GM11168 (cell line): ENCODE results near the gene RREB1.

ENCODE experiments used
- in situ Hi-C: fragments of 300-500 bp; cut with MboI; formaldehyde crosslinking; loops from one replicate; pipeline ENCODE4 v1.12.0; 2022; ENCODE audit warnings: low sequenced_read_pairs; ENCODE audit not compliant: unreplicated experiment

RREB1 gene

DNA sequence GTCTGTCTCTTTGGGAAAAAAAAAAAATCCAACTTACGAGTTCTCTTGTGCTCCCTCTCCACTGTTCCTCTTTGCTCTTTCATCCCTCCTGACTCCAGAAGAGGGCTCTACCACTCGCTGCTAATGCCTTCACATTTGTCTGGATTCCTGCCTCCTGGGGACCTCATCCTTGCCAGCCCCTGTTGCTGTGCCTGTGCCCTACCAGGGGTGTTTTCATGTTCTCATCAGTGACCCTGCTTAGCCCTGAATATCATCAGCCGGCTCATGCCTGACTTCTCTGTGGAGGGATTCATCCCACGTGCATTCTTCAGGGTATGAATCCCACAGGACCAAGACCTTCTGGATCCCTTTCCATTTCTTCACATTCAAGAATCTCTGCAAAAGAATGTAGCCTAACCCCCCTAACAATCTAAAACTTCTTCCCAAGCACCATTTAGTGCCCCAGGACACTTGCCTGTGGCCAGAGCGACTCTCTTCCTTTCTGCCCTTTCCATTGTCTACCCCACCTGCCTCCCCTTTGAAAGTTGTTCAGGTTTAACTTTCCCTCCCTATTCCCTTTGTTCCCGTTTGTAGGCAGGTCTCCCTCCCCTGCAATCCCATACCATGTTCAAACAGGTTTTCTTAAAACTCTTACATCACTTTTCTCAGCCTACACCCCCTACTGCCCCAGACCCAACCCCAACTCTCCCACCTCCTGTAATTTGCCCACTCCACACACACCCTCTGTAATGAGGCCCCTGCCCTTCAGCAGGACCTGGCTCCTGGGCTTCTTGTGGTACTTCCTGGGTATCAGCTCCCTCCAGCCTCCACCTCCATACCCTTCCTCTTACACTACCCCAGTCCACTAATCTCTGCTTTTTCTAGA, 50.2 kb downstream of the RREB1 start:
- in situ Hi-C loops = no loop called here

DNA sequence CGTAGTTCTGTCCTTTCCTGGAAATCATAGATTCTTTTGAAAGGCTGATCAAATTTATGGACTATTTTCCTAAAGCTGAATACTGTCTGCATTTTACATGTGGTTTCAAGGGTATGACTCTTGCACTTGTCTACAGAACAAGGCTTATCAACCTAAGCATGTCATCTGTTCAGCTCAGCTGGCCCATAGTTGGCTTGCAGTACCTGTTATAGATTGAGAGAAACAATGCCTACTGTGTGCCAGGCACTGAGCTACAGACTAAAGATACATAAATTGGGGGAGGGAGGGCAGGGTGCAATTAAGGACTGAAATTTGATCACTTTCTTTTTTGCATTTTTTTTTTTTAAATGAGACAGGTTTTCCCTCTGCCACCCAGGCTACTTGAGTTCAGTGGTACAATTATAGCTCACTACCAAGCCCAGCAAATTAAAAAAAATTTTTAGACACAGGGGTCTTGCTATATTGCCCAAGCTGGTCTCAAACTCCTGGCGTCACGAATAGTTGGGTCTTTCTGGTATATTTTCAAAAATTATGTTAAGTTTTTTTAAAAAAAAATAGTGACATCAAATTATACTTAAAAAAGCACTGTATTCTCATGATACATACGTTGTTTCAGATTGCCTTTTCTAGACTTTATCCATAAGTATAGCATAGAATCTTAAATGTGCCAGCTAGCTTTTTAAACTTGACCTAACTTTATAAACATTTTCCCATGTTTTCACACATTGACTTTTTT, 52.2 kb downstream of the RREB1 start:
- in situ Hi-C loops = no loop called here

DNA sequence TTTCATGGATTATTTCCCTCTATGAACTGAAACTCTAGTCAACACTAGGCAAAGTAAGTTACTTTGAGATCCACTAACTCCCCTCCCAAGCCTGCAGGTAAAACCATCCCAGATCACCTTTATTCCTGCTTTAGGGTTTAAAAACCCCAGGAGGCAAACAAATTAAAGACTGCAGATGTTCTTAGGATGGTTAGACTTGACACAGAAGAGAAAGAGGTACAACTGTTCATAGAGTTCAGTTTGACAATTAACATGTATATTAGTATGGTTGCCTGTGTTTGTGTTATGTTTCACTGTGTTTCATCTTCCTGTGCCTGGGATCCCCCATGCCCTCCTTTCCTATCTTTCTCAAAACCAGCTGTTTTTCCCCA, 53.5 kb downstream of the RREB1 start:
- in situ Hi-C loops = no loop called here

- in situ Hi-C loops = no loop called here
These were observed 54.1 kb downstream of the RREB1 start for GRCh38 chr6:7161845-7162244.

GRCh38 chr6:7163661-7164071, 55.9 kb downstream of the RREB1 start:
- in situ Hi-C loops = no loop called here

DNA sequence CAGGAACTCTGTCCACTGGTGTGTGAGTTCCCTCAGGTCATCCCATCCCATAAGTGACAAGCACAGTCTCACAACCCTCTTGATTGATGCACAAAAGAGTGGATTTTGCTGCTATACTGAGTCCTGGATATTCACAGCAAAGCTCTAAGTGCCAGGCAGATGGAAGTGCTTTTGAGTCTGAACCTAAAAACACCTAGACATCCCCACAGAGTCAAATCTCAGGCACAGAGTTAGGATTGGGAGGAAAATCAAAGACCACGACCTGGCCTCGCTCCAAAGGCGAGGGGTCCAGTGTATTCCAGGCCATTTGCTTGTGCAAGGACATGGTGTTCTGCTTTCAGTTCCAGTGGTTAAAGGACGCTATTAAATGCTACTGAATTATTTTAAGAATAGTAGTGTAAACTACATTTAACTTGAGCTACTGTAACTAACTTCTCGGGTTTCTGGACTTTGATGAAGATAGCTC, 56.8 kb downstream of the RREB1 start:
- in situ Hi-C loops = no loop called here

DNA sequence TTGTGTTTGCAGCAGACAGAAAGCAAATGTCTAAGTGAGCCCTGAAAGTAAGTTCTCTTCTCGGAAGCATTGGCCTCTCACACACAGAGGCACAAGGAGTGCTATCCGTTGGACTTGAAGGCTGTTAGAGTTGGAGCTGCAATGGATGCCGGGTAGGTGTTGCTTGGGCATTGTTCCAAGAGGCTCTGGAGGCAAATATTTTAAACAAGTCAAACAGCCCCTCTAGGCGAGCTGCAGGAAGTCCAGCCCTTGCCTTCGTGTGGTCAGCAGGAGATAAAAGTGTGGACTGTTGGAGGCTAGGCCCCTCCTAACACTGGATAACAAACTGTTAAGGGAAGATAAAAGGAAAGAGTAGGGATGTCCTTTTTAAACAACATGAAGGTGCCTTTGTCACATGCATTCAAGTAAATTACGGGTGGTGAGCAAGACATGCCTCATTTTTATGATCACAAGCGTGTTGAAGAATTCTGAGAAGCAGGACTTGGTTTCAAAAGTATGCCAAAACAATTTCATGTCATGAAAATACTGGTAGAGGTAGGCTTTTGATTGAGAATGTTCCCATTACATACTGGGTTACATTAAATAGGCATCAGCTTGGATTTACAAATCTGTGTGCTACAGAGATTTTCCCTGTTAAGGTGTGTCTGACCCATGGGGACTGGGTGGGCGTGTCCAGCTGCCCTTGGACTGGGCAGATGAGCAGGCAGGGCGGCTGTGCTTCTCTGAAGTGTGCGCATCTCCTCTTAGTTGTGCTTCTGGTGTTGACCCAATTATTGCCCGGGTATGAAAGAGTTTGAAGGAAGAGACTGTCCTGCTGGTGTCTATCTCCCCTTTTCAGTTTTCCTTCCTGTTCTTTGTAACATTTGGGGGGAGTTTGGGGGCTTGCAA, 57.5 kb downstream of the RREB1 start:
- in situ Hi-C loops = no loop called here

DNA sequence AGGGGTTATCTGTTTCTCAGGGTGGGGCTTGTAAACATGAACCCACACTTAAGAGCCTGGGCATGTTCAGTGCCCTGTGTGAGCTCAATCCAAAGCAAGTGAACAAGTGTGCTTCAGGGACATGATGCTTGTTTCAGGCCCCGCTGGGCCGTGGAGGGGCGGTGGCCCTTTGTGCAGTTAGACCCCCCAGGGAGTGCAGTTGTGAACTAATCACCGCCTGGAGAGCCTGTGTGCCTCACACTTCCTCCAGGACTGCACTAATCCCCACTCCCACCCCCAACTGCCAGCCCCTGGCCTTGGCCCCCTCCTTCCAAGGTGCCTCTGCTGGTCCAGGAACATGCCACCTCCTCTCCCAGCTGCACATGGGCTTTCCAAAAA, 58.1 kb downstream of the RREB1 start:
- in situ Hi-C loops = no loop called here

DNA sequence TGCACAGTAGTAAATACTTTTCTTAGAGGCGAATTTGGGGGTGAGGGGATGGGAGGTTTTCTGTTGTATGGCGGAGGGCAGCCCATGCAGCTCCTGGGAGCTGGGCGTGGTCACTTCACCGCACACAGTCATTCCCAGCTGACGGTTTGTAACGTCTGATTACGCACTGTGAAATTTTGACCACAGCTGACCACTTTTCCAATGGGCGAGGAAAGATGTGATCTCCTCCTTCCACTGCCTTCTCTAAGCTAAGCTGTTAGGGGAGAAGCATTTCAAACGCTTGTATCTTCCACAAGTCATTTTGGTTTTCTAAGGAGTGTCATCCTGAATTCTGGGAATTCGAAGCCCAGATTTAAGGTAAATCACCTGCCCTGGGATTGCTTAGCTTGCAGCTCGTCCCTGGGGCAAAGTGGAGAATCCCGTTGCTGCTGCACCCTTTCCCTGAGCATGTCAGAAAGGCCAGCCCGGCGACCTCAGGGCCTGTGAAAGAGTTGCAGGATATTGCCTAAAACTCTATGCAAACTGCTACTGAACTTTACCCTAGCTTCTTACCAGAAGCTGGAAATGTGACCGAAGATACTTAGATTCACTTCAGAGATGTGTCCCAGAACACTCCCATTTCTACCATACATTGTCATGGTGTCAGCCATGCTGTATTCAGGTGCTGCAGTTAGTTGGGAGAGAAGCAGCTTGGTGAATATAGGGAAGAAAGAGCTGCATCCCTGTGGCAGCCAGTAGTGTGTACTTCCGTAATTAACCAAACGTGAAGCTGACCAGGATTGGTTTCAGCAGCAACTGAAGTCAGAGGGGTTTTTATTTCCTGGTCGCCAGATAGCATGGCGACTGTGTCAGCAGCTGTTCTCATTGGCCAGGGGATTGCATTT, 58.9 kb downstream of the RREB1 start:
- in situ Hi-C loops = no loop called here

DNA sequence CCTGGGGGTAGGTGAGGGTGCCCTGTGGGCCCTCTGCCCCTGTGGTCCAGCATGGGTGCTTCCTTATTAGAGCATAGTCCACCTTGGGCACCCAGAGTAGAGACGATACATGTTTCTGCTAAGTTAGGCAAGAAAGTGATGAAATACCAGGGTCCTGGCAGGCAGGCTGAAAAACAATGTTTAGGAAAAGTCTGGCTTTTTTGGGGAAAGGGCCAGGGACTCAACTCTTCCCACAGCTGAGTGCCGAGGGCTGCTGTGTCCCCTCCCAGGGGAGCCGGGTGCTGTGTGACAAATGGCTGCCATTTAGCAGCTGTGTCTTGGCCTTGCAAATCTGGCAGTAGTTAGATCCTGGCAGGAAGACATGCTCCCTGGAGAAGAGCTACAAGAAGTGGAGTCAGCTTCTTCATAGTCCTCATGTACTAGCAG, 61.5 kb downstream of the RREB1 start:
- in situ Hi-C loops = no loop called here

GRCh38 chr6:7170117-7170732, 62.5 kb downstream of the RREB1 start:
- in situ Hi-C loops = no loop called here

GRCh38 chr6:7171119-7171518, 63.4 kb downstream of the RREB1 start:
- in situ Hi-C loops = no loop called here

DNA sequence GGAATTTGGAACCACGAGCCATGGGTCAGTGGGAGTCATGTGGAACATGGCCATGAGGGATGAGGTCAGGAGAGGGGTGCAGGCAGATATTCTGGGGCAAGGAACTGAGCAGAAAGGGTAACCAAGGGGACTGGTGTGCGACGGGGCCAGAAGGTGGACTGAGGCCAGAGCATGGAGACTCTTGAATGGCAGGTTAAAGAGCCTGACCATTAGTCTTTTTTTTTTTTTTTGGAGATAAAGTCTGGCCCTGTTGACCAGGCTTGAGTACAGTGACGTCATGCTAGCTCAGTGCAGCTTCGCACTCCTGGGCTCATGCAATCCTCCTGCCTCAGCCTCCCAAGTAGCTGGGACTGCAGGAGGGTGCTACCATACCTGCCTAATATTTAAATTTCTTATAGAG, 64.0 kb downstream of the RREB1 start:
- in situ Hi-C loops = no loop called here

- in situ Hi-C loops = no loop called here
These were observed 64.9 kb downstream of the RREB1 start for GRCh38 chr6:7172649-7173048.

GRCh38 chr6:7173843-7174503, 66.2 kb downstream of the RREB1 start:
- in situ Hi-C loops = no loop called here

- in situ Hi-C loops = no loop called here
These were observed 67.7 kb downstream of the RREB1 start for GRCh38 chr6:7175462-7175861.

DNA sequence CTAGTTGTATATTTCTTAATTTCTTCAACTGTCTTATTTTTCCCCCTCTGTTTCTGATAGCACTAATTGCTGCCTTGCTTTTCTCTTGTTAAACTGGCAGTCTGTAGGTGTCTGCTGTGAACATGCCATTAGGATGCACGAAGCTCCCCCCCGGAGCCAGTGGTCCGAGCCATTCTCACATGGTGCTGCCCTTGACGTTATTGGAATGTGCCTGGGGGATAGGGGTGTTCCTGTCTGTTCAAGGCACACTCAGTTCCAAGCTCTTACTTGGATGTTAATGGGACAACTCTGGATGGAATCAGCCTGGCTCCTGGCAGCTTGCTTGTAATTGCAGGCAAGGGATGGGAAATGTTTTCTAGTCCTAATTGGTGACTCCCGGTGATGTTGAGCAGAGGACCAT, 68.4 kb downstream of the RREB1 start:
- in situ Hi-C loops = no loop called here

DNA sequence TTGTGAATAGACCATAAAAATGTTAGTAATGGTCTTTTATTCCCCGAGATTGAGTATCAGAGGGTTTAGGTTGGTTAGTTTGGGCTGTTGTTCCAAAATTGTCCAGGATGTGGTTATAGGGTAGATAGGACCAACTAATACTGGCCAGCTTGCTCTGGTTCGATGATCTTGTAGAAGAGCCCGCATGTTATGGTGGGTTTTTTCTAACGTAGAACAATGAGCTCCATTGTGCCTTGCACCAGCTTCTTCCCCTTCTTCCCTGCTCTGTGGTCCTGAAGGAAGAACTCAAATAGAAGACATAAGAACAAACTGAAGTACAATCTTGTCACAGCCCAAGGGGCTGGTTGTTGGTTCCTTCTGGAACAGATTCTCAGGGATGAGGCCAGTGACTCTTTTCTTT, 70.5 kb downstream of the RREB1 start:
- in situ Hi-C loops = no loop called here

- in situ Hi-C loops = no loop called here
These were observed 73.0 kb downstream of the RREB1 start for GRCh38 chr6:7180751-7181150.
